Large intestine (tissue), 3 donors: ENCODE measurements around the gene WNK3. TPM values are rescaled to one million over a fixed set of nuclear protein-coding genes. Genes with fewer than 3 reads are reported as not detected.

Source experiments
- DNase-seq, 2 donors: peaks; one replicate each; pipeline versions ENCODE4 v3.0.0 to v3.0.0-alpha.2; 2013
- H3K27ac ChIP-seq: one replicate; pipeline ENCODE4 v1.5.1; 2013; ENCODE audit warnings: low read length
- H3K27me3 ChIP-seq: 2 replicates; pipeline ENCODE4 v1.6.1; 2013; ENCODE audit warnings: low read length; ENCODE audit not compliant: control insufficient read depth, insufficient read depth
- H3K36me3 ChIP-seq: 2 replicates; pipeline ENCODE4 v1.6.1; 2013; ENCODE audit warnings: low read length; ENCODE audit not compliant: control insufficient read depth, insufficient read depth
- H3K4me1 ChIP-seq: one replicate; pipeline ENCODE4 v1.6.1; 2013; ENCODE audit warnings: low read length; ENCODE audit not compliant: control insufficient read depth, insufficient read depth
- H3K4me3 ChIP-seq: one replicate; pipeline ENCODE4 v1.5.1; 2013; ENCODE audit warnings: low read length
- H3K9me3 ChIP-seq: one replicate; pipeline ENCODE4 v1.6.1; 2013; ENCODE audit warnings: mild to moderate bottlenecking, low read depth, low read length, moderate library complexity; ENCODE audit not compliant: control insufficient read depth
- WGBS: methylation state at CpG from one replicate; pipeline ENCODE4 v1.1.5; 2013; ENCODE audit warnings: low lambda C conversion rate; ENCODE audit not compliant: insufficient coverage; 5-methylcytosine and 5-hydroxymethylcytosine counted together
- polyA plus RNA-seq: library from polyadenylated mRNA; unstranded; fragments of 120-200 nt; gene quantifications from one replicate; pipeline ENCODE4 v1.2.1, GENCODE V29; 2013

Gene WNK3
- polyA plus RNA-seq, 1 donor = 1.4 TPM

DNA sequence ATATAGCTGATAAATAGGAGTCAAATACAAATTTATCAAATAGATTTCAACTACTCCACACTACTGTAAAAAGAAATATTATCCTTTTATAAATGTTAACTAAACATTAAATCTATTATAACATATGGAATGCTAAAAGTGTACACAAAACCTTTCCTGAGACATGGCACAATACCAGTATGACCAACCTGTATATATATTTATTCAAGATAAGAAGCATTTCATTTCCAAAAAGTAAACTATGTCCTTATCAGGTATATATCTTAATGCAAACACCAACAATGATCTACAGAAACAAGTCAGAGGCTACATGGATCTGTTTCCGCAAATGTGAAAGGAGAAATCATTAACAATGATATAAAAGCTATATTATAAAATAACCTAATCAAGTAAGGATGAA lies 37.8 kb downstream of the WNK3 start:
- Histone ChIP-seq H3K4me1 (no peaks in the 10 kb centered on the region), H3K4me3 (no peak overlapping the region), H3K27me3 (no peaks in the 10 kb centered on the region), H3K27ac (no peak overlapping the region), H3K36me3 (no peaks in the 10 kb centered on the region), H3K9me3 (no peaks in the 10 kb centered on the region)
- no peak for DNase-seq
- no CpG with 5 or more reads among the region's 1 CpG for WGBS

DNA sequence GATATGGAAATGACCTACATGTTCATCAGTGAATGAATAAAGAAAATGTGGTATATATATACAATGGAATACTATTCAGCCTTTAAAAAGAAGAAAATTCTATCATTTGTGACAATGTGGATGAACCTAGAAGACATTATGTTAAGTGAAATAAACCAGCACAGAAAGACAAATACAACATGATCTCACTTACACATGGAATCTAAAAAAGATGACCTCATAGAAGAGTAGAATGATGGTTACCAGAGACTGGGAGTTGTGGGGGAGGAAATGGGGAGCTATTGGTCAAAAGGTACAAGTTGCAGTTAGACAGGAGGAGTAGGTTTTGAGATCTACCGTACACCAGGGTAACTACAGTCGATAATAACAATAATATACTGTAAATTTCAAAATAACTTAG lies 51.5 kb downstream of the WNK3 start:
- no peak for DNase-seq
- H3K36me3 ChIP-seq = no peaks in the 10 kb centered on the region
- H3K9me3 ChIP-seq = no peaks in the 10 kb centered on the region
- no peak overlapping the region for H3K27ac ChIP-seq
- no CpG with 5 or more reads among the region's 2 CpGs for WGBS
- no peaks in the 10 kb centered on the region for H3K4me1 ChIP-seq
- H3K4me3 ChIP-seq = no peak overlapping the region
- no peaks in the 10 kb centered on the region for H3K27me3 ChIP-seq

DNA sequence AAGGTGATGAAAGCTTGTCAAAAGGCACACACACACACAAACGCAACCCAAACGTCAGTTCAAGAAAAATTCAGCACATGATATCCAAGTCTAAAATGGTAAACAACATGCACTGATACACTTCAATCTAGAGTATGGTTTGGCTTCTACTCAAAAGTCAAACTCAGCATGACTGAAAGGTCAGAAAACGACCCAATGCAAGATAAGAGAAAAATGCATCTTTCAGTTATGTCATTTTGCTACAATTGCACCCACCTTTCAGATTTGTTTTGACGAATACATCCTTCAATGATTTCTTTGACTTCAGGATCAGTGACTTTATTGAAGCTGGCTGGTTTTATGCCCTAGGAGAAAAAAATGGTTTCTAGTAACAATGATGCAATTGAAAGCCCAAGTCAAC lies 56.3 kb downstream of the WNK3 start:
- no peaks in the 10 kb centered on the region for H3K27me3 ChIP-seq
- WGBS = no CpG with 5 or more reads among the region's 4 CpGs
- no peaks in the 10 kb centered on the region for H3K4me1 ChIP-seq
- H3K36me3 ChIP-seq = no peaks in the 10 kb centered on the region
- no peak for DNase-seq
- H3K4me3 ChIP-seq = no peak overlapping the region
- H3K9me3 ChIP-seq = no peaks in the 10 kb centered on the region
- H3K27ac ChIP-seq = no peak overlapping the region

DNA sequence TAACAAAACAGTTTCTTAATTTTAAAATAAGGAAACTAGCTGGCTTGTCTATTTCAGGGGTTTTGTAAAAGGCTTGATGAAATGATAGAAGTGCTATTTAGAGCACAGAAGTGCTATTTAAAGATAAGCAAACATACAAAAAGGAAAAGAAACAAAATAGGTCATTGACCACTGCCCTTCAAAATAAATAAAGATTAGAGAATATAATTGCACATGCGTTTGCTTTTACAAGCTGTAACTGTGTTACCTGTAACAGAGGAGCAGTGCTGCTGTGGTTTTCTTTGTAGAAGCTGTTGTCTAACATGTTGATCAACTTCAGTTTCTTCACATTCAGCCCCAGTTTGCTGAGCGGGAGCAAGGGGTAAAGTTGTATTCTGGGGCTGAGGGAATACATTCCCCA lies 63.5 kb downstream of the WNK3 start:
- DNase-seq = no peak
- no peaks in the 10 kb centered on the region for H3K36me3 ChIP-seq
- no peaks in the 10 kb centered on the region for H3K4me1 ChIP-seq
- WGBS = no CpG with 5 or more reads among the region's 2 CpGs
- no peak overlapping the region for H3K27ac ChIP-seq
- H3K9me3 ChIP-seq = no peaks in the 10 kb centered on the region
- H3K27me3 ChIP-seq = no peaks in the 10 kb centered on the region
- no peak overlapping the region for H3K4me3 ChIP-seq

DNA sequence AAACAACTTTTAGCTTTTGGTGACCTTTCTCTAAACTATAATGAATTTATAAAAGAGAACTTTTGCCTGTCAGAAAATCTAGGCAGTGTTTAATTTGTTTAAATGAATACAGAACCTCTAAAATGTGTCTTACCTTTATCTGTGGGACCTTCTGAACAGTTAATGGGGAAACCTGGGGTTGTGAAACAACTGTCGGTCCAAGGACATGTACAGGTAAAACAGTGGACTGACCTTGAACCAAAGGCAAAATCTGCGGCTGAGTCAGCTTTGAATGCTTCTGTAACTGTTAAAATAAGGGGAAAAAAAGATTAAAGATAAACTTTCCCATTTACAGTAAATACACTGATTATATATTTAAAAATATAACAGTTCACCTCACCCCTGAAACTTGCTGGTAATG lies 65.1 kb downstream of the WNK3 start:
- no peaks in the 10 kb centered on the region for H3K27me3 ChIP-seq
- no peak overlapping the region for H3K27ac ChIP-seq
- H3K4me3 ChIP-seq = no peak overlapping the region
- no peaks in the 10 kb centered on the region for H3K36me3 ChIP-seq
- H3K9me3 ChIP-seq = no peaks in the 10 kb centered on the region
- WGBS = no CpG with 5 or more reads among the region's 2 CpGs
- DNase-seq = peak; percentile 7 to 22
- H3K4me1 ChIP-seq = no peaks in the 10 kb centered on the region

DNA sequence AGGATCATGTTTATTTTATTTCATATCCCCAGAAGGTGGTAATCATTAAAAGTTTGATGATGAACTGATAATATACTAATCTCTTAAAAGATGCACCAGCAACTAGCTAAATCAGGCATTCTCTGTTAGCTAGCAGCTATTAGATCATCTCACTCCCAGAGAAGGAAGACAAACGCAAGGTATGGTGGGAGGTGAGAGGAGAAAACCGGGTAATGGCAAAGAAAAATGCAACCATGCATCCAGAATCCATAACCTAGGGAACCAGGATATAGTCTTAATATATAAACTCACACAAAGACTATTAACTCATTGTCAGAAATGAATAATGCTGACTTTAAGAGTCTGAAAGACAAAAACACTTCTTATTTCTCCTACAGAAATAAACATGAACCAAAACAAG lies 66.1 kb downstream of the WNK3 start:
- Histone ChIP-seq H3K27me3 (no peaks in the 10 kb centered on the region), H3K4me1 (no peaks in the 10 kb centered on the region), H3K36me3 (no peaks in the 10 kb centered on the region), H3K9me3 (no peaks in the 10 kb centered on the region), H3K4me3 (no peak overlapping the region), H3K27ac (no peak overlapping the region)
- no peak for DNase-seq
- WGBS = no CpG with 5 or more reads among the region's 2 CpGs

DNA sequence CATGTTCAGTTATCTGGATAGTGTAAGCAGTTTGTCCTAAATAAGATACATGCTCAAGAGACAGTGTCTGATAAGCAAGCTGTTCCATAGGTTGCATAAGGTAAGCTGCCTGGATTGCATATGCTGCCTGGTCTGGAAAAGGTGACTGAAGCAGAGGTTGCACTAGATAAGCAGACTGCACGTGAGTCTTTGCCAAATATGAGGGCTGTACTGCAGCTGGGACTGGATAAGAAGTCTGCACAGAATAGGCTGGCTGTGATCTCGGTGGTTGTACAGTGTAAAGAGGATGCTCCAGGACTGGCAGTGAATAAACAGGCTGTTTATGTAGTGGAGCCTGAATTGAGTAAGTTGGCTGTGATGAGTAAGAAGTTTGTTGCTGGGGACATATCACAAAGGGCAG lies 68.9 kb downstream of the WNK3 start:
- no CpG with 5 or more reads among the region's 2 CpGs for WGBS
- peak; percentile 41 to 45 for DNase-seq
- Histone ChIP-seq H3K36me3 (no peaks in the 10 kb centered on the region), H3K4me3 (no peak overlapping the region), H3K27ac (no peak overlapping the region), H3K9me3 (no peaks in the 10 kb centered on the region), H3K4me1 (no peaks in the 10 kb centered on the region), H3K27me3 (no peaks in the 10 kb centered on the region)

DNA sequence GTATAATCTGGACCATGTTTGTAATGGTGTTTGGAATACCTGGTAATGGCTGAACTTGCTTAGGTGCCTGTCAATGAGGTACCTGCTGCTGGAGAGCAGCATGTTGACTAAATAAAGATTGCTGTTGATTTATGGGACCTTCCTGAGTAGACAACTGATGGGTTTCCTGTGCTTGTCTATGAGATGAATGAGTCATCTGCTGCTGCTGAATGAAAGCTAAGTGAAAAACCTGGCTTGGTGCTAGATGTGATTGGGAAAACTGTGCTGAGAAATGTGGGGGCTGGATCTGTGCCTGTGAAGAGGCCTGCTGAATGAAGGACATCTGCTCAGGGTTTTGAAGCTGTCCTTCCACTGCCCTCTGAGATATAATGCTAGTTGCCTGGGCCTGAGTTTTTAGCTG lies 69.6 kb downstream of the WNK3 start:
- Histone ChIP-seq H3K36me3 (no peaks in the 10 kb centered on the region), H3K9me3 (no peaks in the 10 kb centered on the region), H3K27ac (no peak overlapping the region), H3K4me1 (no peaks in the 10 kb centered on the region), H3K27me3 (no peaks in the 10 kb centered on the region), H3K4me3 (no peak overlapping the region)
- DNase-seq = no peak

DNA sequence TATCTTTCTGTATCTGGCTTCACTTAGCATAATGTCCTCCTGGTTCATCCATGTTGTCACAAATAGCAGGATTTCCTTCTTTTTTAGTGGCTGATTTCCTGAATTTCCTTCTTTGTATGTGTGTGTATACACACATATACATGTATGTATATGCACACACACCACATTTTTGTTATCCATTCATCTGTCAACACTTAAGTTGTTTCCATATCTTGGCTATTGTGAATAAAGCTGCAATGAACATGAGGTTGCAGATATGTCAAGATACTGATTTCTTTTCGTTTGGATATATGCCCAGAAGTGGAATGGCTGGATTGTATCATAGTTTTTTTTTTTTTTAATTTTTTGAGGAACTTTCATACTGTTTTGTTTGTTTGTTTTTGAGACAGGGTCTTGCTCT lies 76.2 kb downstream of the WNK3 start:
- no peaks in the 10 kb centered on the region for H3K36me3 ChIP-seq
- H3K27ac ChIP-seq = no peak overlapping the region
- H3K9me3 ChIP-seq = no peaks in the 10 kb centered on the region
- no peak overlapping the region for H3K4me3 ChIP-seq
- H3K4me1 ChIP-seq = no peaks in the 10 kb centered on the region
- DNase-seq = no peak
- WGBS = no CpG with 5 or more reads among the region's 1 CpG
- H3K27me3 ChIP-seq = no peaks in the 10 kb centered on the region

DNA sequence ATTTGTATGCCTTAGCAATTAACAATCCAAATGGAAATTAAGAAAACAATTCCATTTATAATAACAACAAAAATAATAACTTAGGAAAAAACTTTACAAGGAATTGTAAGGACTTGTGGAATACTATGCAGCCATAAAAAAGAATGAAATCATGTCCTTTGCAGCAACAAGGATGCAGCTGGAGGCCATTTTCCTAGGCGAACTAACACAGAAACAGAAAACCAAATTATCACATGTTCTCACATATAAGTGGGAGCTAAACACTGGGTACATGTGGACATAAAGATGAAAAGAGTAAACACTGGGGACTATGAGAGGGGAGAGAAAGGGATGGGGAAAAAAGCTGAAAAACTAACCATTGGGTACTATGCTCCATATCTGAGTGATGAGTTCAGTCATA lies 77.4 kb downstream of the WNK3 start:
- H3K9me3 ChIP-seq = no peaks in the 10 kb centered on the region
- H3K4me3 ChIP-seq = no peak overlapping the region
- no peaks in the 10 kb centered on the region for H3K36me3 ChIP-seq
- H3K27me3 ChIP-seq = no peaks in the 10 kb centered on the region
- no CpG with 5 or more reads among the region's 1 CpG for WGBS
- no peaks in the 10 kb centered on the region for H3K4me1 ChIP-seq
- DNase-seq = no peak
- H3K27ac ChIP-seq = no peak overlapping the region

DNA sequence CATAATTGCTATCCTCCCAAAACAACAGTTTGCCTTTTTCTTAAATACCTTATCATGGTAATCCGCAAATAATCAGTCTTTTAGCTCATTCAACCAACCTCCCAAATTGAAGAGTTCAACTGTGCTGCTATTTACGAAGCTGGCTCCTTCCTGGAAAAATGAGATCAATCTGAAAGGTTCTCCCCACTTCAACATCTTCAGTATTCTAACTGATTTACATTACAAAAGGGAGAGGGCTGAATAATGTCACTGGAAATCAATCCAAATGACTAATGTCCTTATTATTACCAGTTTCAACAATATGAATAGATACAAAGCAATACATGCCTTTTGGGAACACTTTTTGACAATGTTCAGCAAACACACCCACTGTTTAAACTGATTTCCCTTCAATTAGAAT lies 86.2 kb downstream of the WNK3 start:
- Histone ChIP-seq H3K9me3 (no peaks in the 10 kb centered on the region), H3K4me3 (no peak overlapping the region), H3K27me3 (no peaks in the 10 kb centered on the region), H3K4me1 (no peaks in the 10 kb centered on the region), H3K27ac (no peak overlapping the region), H3K36me3 (no peaks in the 10 kb centered on the region)
- no peak for DNase-seq
- no CpG with 5 or more reads among the region's 2 CpGs for WGBS
